ENCODE data around the gene ANP32E.
A peak's percentile ranks its signal among the peaks of the same experiment; 100 is the strongest.

The ANP32E gene

GRCh38 chr1:150178548-150178947 lies 57.4 kb downstream of the ANP32E start:
- H3K4me3 ChIP-seq (ENCODE audit: low read depth, low read length): no peak overlapping the region
- TF ChIP-seq CTCF (IDR thresholded peaks at IDR 0.05; ENCODE audit: borderline replicate concordance, insufficient read depth, low read depth, low read length): no peak

- TF ChIP-seq CTCF (IDR thresholded peaks at IDR 0.05; ENCODE audit: borderline replicate concordance, insufficient read depth, low read depth, low read length): no peak
- no peak overlapping the region for H3K4me3 ChIP-seq (ENCODE audit: low read depth, low read length)
These were observed 59.3 kb downstream of the ANP32E start for GRCh38 chr1:150176593-150176992.

GRCh38 chr1:150173141-150173585 lies 62.7 kb downstream of the ANP32E start:
- no peak for TF ChIP-seq CTCF (IDR thresholded peaks at IDR 0.05; ENCODE audit: borderline replicate concordance, insufficient read depth, low read depth, low read length)
- H3K4me3 ChIP-seq (ENCODE audit: low read depth, low read length): no peak overlapping the region

GRCh38 chr1:150171801-150172200 lies 64.1 kb downstream of the ANP32E start:
- TF ChIP-seq CTCF (IDR thresholded peaks at IDR 0.05; ENCODE audit: borderline replicate concordance, insufficient read depth, low read depth, low read length): no peak
- H3K4me3 ChIP-seq (ENCODE audit: low read depth, low read length): no peak overlapping the region

- peak; percentile 76 for TF ChIP-seq CTCF (IDR thresholded peaks at IDR 0.05; ENCODE audit: borderline replicate concordance, insufficient read depth, low read depth, low read length)
- H3K4me3 ChIP-seq (ENCODE audit: low read depth, low read length): no peak overlapping the region
These were observed 66.8 kb downstream of the ANP32E start for GRCh38 chr1:150168960-150169601.

Data from GM12875 (cell line).